HG03354 (cell line): ENCODE measurements around the gene METTL23.
"Not testable (repeated sequence)": the region's sequence is repeated elsewhere in the genome, so short reads cannot be mapped to it uniquely, and the experiment has no call there.

Experiments used
- ATAC-seq: cut with Tn5 transposase; IDR thresholded peaks from one replicate; pipeline ENCODE4 v1.9.1; 2021; ENCODE audit warnings: mild to moderate bottlenecking; ENCODE audit not compliant: unreplicated experiment, poor library complexity, severe bottlenecking

Gene METTL23

GRCh38 chr17:76691379-76692191 lies 35.1 kb upstream of the METTL23 start:
- ATAC-seq: no peak

GRCh38 chr17:76695059-76695831 lies 31.4 kb upstream of the METTL23 start:
- ATAC-seq: no peak

GRCh38 chr17:76696763-76697701 lies 29.6 kb upstream of the METTL23 start:
- ATAC-seq: no peak

GRCh38 chr17:76697702-76698465 lies 28.8 kb upstream of the METTL23 start:
- no peak for ATAC-seq

- not testable (repeated sequence) for ATAC-seq
These were observed 28.1 kb upstream of the METTL23 start for GRCh38 chr17:76698466-76698977.

GRCh38 chr17:76700270-76700616 lies 26.4 kb upstream of the METTL23 start:
- ATAC-seq: no peak

DNA sequence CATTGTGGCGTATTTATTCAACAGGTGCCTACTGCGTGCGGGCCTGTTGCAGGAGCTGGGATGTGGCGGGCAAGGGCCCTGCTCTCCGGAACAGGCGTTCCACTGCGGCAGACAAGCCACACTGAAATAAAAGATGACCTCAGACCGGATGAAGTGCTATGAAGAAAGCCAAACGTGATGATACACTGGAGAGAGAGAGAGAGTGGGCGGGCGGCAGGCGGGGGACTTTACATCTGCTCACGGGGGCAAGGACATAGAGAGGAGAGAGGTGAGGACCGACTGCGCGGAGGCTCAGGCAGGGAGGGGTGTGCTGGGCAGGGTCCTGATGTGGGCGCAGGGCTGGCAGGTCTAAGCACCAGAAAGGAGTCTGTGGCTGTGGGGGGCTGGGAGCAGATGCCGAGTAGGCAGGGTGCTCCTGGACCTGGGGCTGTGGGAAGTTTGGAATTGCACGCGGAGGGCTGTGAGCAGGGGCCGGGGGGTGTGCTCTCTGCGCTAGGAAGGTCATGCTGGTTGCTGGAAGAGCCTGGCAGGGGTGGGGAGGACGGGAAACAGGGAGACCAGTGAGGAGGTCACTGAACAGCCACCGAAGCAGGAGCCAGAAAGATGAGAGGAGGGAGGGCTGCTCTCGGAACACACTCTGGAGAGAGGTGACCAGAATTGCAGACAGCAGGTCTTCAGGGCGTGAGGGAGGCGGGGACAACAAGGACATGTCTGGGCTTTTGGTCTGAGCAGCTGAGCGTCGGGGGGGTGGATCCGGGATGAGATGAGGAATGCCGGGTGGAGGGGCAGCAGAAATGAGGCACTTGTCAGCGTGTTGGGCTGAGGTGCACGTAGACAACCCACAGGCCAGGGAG lies 25.8 kb upstream of the METTL23 start:
- ATAC-seq: no peak

GRCh38 chr17:76701471-76701967 lies 25.1 kb upstream of the METTL23 start:
- no peak for ATAC-seq

DNA sequence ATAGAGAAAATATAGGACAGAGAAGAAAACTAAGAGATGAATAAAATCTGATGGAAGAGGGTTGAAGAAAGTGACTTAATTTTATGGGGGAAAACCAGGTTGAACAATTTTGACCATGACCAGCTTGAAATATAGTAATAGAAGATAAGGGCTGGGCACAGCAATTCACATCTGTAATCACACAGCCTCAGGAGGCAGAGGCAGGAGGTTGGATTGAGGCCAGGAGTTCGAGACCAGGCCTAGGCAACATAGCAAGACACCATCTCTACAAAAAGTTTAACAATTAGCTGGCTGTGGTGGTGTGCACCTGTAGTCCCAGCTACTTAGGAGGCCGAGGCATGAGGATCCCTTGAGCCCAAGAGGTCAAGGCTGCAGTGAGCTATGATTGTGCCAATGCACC lies 24.6 kb upstream of the METTL23 start:
- ATAC-seq: no peak

GRCh38 chr17:76702941-76703637 lies 23.6 kb upstream of the METTL23 start:
- ATAC-seq: no peak

DNA sequence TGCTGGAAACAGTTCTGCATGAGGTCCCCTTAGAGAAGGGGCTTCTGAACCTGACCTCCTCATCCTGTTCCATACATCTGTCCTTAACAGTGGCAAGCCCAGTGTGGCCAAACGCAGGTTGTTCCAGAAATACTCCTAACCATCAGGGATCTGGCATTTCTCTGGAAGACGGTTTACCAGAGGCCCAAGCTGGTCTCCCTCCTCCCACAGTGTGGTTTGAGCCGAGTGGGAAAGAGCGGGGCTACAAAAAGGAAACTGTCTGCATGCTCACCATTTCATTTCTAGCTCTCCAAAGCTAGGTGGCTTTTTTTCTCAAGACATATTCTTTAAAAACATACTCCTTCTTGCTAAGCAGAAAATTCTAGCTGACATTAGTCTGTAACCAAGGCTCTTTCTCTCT lies 21.8 kb upstream of the METTL23 start:
- ATAC-seq: no peak

GRCh38 chr17:76706817-76707216 lies 19.8 kb upstream of the METTL23 start:
- ATAC-seq: no peak

DNA sequence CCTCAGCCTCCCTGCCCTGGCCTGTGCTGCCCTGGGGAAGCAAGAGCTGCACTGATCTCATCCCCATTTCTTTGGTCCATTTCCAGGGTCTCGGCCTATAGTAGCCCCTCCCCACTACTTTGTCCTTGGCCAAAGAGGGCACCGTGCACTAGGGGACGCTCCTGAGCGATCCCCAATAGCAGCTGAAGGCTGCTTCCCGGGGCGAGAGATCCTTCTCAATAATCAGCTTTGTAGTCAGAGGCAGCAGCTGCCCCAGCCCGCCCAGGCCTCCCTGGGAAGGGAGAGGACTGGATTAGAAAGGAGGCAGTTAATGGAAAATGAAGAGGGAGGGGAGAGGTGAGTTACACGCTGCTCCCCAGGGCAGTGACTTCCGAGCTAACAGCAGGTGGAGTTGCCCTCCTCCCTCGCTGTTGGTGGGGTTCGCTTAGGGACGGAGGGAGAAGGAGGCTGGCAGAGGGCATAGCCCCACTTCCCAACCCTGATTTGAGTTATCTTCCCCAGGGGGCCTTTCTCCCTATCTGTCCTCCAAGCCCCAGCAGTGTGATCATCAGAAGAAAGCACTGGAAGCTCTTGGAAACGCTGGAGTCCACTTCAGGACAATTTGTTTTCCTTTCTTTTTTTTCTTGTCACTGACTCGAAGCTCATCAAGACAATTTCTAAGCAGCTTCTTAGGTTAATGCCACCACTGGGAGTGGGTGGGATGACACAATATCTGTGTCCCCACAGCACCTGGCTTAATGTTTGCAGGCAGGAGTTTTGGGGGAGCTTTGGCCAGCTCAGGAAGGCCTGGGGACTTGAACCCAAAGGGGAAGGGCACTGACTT lies 18.4 kb upstream of the METTL23 start:
- no peak for ATAC-seq

DNA sequence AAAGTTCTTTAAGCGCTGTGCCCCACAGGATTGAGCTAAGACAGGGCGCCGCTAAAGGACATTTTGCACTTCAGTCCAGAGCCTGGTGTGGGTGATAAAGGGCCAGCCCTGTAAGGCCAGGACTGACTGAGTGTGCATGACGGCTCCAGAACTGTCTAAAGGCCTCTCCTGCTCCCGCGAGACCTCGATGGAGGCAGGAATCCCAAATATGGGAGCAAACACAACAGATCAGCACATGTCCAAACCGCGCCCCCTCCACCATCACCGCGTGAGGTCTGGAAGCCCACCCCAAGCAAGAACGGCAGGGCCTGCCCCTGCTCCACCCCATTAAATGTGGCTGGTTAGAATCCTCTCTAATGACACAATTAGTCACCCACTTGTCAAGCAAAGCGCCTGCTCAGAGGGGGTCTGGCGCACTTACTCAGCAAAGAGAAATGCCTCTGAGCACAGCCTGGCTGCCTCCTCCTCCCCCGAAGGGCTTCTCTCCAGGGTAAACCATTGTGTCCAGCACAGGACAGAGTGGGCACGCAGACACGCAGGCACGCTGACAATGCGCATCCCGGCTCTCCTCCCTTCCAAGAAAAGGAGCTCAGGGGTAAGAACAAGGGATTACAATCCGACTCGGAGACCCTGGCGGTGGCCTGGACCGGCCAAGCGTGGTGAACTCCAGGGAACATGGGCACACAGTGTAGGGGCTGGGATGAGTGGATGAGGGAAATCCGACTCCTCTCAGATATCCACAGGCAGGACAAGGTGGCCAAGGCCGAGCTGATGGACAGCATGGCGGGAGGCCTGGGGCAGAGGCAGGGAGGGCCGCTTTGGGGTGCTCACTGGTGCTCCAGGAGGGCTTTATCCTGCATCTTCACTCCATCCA lies 17.3 kb upstream of the METTL23 start:
- no peak for ATAC-seq

DNA sequence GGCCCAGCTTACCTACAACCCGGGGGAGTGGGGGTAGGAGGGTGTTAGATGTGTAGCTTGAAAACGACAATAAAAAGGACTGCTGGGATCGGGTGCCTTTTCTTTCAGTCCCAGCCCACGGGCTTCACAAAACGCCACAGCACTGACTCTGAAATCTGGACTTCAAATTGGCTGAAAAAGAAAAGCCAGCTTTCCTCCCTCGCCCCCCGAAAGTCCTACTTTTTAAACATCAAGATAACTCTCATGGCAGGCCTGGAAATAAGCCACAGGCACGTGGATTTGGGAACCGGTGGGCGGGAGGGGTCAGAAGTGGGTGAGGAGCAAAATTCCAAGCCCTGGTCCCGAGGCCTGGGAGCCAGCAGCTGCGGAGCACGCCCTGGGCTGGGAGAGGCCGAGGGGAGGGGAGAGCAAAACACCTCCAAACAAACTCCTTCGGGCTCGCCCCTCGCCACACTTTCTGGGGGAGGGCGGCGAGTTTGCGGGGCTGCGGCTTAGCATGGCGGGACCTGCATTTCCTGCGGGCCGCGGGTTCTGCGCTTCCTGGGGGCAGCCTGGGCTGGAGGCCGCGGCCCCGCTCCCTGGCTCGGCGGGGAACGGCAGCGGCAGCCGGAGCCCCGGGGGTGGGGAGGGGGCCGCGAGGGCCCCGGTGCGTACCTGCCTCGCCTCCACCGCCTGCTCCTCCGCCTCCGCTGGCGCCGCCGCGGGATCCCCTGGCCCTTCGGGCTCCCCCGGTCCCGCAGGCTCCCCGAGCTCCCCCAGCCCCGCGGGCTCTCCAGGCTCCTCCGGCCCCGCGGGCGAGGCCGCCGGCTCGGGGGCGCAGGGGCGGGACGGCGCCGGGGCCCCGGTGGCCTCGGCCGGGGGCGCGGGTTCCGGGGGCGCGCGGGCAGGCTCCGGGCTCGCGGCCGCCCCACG lies 16.4 kb upstream of the METTL23 start:
- peak; percentile 32 for ATAC-seq
